Measurements from ENCODE around the gene CHCHD6.

CHCHD6 gene

GRCh38 chr3:126743781-126744180, 39.7 kb downstream of the CHCHD6 start:
- H3K4me3 ChIP-seq (replicated peaks; ENCODE audit: low read depth, low read length), result no peak overlapping the region
- TF ChIP-seq, protein P1, sequence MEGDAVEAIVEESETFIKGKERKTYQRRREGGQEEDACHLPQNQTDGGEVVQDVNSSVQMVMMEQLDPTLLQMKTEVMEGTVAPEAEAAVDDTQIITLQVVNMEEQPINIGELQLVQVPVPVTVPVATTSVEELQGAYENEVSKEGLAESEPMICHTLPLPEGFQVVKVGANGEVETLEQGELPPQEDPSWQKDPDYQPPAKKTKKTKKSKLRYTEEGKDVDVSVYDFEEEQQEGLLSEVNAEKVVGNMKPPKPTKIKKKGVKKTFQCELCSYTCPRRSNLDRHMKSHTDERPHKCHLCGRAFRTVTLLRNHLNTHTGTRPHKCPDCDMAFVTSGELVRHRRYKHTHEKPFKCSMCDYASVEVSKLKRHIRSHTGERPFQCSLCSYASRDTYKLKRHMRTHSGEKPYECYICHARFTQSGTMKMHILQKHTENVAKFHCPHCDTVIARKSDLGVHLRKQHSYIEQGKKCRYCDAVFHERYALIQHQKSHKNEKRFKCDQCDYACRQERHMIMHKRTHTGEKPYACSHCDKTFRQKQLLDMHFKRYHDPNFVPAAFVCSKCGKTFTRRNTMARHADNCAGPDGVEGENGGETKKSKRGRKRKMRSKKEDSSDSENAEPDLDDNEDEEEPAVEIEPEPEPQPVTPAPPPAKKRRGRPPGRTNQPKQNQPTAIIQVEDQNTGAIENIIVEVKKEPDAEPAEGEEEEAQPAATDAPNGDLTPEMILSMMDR (IDR thresholded peaks at IDR 0.05; ENCODE audit: low read length, missing control alignments), result no peak
- DNase-seq (ENCODE audit: low read depth), result no peak

DNA sequence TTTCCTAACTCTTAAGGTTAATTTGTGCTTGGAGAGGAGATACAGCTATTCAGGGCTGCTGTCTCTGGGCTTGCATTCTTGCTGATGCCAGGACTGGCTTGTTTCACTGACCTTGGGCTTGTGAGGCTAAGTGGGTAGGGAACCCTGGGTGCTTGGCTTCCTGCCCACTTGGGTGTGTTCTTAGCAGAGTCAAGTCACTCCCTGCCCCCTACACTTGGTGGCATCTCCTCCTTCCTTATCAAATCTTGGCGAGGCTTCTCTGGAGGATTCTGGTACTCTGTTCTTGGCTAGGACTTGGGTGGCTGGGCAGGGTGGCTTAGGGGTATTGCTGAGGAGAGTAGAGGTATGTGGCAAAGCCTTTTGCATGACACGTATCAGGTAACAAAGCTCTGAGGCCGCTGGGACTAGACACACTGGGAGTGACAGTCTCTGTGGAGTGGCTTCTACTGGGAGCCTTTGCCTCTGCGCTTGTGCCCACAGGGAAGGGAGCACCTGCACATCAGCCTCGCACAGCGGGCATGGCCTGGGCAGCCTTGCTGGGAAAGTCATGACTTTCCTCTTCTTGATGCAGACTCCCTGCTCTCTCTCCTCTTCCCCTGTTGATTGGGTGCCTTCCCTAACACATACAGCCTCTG, 41.8 kb downstream of the CHCHD6 start:
- TF ChIP-seq, protein P1 (IDR thresholded peaks at IDR 0.05; ENCODE audit: low read length, missing control alignments), result no peak
- H3K4me3 ChIP-seq (replicated peaks; ENCODE audit: low read depth, low read length), result no peak overlapping the region
- DNase-seq (ENCODE audit: low read depth), result no peak

DNA sequence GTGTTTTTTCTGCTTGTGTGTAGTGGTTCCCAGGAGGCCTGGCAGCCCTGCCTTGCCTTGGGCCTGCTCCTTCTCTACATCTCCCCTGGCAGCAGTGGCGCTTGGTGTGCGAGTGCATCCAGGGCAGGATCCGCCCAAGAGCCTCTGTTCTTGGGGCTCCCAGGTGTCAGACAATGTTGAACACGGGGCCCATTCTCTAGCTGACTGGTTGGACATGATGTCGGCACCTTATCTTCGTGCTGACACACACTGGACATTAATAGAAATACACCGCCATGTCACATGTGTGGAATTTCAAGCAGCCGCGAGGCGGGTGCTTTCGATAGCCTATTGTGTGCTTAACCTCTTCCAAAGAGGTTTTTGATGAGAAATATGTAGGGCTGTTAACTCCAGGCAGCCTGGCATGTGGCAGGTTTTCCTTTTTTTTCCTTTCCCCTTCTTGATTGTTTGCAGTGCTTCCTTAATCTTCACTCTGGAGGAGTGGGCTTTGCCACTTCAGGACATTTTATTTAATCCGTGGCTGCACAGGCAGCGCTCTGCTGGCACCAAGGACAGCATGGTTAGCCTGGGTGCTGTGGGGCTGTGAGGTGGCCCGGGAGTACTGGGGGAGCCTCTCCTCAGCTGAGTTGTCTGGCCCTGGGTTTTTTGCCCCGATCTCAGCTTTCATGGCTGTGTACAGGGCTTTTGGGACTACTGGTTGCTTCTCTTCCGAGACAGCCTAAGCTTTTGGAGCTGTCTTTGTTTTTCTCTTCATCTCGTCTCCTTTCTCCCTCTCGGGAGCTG, 42.5 kb downstream of the CHCHD6 start:
- TF ChIP-seq, protein P1 (IDR thresholded peaks at IDR 0.05; ENCODE audit: low read length, missing control alignments), result peak; percentile 20
- peak; percentile 72 for DNase-seq (ENCODE audit: low read depth)
- no peak overlapping the region for H3K4me3 ChIP-seq (replicated peaks; ENCODE audit: low read depth, low read length)

DNA sequence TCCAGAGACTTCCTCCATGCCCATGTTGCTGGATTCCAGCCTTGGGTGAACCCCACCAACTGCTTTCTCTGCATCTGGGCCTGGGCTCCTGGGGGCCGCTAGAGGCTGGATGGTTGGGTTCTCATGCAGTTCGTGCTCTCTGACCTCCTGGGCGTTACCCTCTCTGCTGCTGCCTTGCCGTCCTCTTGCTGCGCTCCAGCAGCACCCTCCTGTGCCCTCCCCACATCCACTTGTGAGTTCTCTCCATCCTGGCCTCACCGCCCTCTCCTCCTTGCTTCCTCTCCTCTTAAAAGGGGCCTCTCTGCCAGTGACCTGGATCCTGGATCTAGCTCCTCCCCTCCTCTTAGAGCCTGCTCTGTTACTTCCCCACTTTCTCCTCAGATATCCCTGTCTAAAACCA, 43.7 kb downstream of the CHCHD6 start:
- DNase-seq (ENCODE audit: low read depth), result no peak
- TF ChIP-seq, protein P1 (IDR thresholded peaks at IDR 0.05; ENCODE audit: low read length, missing control alignments), result no peak
- H3K4me3 ChIP-seq (replicated peaks; ENCODE audit: low read depth, low read length), result no peak overlapping the region

DNA sequence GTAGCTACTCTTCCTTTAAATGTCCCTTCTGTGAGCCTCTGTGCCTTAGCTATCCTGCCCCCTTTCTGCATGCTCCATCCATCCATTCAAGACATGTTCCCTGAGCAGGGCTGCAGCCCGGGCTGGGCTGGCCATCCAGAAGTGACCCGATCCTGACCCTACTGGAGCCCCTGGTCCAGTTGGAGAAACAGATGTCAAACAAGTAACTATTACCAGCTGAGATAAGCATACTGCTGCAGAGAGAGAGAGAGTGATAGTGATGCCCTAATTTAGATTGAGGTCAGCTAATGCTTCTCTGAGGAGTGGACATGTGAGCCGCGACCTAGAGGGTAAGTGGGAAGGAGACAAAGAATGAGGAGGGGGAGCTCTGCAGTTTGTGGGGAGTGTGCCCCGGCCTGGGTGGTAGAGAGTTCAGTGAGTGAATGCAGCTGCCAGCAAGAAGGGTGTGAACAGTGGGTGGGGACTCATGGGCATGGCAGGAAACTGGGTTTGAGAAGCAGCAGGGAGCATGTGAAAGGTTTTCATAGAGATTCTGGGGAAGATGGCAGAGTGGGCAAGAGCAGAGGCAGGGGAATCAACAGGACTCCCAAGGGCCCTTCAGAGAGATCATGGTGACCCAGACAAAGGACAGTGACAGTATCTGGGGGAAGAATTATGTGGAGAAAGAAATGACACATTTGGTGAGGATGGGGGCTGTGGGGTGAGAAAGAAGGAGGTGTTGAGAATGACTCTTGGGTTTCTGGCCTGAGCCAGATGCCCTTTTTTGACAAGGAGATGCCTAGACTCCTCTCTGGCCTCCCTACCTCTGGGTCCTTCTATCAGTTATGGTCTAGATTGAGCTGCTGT, 44.9 kb downstream of the CHCHD6 start:
- DNase-seq (ENCODE audit: low read depth), result no peak
- TF ChIP-seq, protein P1 (IDR thresholded peaks at IDR 0.05; ENCODE audit: low read length, missing control alignments), result no peak
- no peak overlapping the region for H3K4me3 ChIP-seq (replicated peaks; ENCODE audit: low read depth, low read length)

GRCh38 chr3:126749547-126749875, 45.5 kb downstream of the CHCHD6 start:
- DNase-seq (ENCODE audit: low read depth), result no peak
- TF ChIP-seq, protein P1 (IDR thresholded peaks at IDR 0.05; ENCODE audit: low read length, missing control alignments), result no peak
- H3K4me3 ChIP-seq (replicated peaks; ENCODE audit: low read depth, low read length), result no peak overlapping the region
